Colonic mucosa (tissue), 4 donors: ENCODE data around the gene RPH3AL. TPM values are rescaled to one million over a fixed set of nuclear protein-coding genes. Genes with fewer than 3 reads are reported as not detected.
A peak's percentile ranks its signal among the peaks of the same experiment; 100 is the strongest.

Source experiments
- DNase-seq: peaks from one replicate; pipeline ENCODE4 v3.0.0-alpha.2; 2020
- H3K27ac ChIP-seq: fragments of 200-600 bp; one replicate; pipeline ENCODE4 v1.8.0; 2021
- H3K27me3 ChIP-seq: fragments of 200-600 bp; one replicate; pipeline ENCODE4 v1.8.0; 2021
- H3K36me3 ChIP-seq: fragments of 200-600 bp; one replicate; pipeline ENCODE4 v1.8.0; 2021
- H3K4me1 ChIP-seq: fragments of 200-600 bp; one replicate; pipeline ENCODE4 v1.8.0; 2021; ENCODE audit warnings: mild to moderate bottlenecking
- H3K4me3 ChIP-seq: fragments of 200-600 bp; one replicate; pipeline ENCODE4 v1.8.0; 2021
- H3K9ac ChIP-seq, 2 donors: one replicate each; pipeline ENCODE4 v1.7.0; 2013; ENCODE audit warnings: control low read depth in 2 of 2, low read depth in 2 of 2, low read length in 2 of 2
- H3K9me3 ChIP-seq: fragments of 200-600 bp; one replicate; pipeline ENCODE4 v1.8.0; 2021
- intact Hi-C: fragments of 100-400 bp; cut with DNase I; formaldehyde crosslinking; loops from one replicate; pipeline ENCODE4 v1.14.1; 2022
- total RNA-seq, 2 donors: library from RNA; stranded (reverse); fragmentation: NEBNext Ultra II Directional in 1 of 2; extraction: Animal tissue kit (Norgen Biotek cat#: 25700) in 1 of 2; gene quantifications; one replicate each; pipeline ENCODE4 v1.2.1, GENCODE V29; 2021
- TF ChIP-seq, protein P1 (sequence below): fragments of 200-600 bp; IDR thresholded peaks from one replicate; pipeline ENCODE4 v1.8.0; 2022; ENCODE audit warnings: antibody characterized with exemption, mild to moderate bottlenecking
- donor health status: healthy.
- donor health status: DM: no; HTN: no; CAD: no.
- donor health status: DM: no; HTN: no; CAD: no.

Gene RPH3AL
- total RNA-seq, 2 donors from 2014 or later, result 14.9 to 34.2 TPM

GRCh38 chr17:353213-353837 lies 718 bp upstream of the RPH3AL start:
- no peaks in the 10 kb centered on the region for H3K27me3 ChIP-seq
- peak overlapping the region; percentile 61 to 75 for H3K9ac ChIP-seq
- intact Hi-C loops, result loop anchor here (10.0 kb wide), 1 partner anchor 109 kb away; no protein-coding TSS in a partner anchor
- no peak overlapping the region for H3K4me3 ChIP-seq
- TF ChIP-seq, protein P1, sequence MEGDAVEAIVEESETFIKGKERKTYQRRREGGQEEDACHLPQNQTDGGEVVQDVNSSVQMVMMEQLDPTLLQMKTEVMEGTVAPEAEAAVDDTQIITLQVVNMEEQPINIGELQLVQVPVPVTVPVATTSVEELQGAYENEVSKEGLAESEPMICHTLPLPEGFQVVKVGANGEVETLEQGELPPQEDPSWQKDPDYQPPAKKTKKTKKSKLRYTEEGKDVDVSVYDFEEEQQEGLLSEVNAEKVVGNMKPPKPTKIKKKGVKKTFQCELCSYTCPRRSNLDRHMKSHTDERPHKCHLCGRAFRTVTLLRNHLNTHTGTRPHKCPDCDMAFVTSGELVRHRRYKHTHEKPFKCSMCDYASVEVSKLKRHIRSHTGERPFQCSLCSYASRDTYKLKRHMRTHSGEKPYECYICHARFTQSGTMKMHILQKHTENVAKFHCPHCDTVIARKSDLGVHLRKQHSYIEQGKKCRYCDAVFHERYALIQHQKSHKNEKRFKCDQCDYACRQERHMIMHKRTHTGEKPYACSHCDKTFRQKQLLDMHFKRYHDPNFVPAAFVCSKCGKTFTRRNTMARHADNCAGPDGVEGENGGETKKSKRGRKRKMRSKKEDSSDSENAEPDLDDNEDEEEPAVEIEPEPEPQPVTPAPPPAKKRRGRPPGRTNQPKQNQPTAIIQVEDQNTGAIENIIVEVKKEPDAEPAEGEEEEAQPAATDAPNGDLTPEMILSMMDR, result no peak
- H3K36me3 ChIP-seq, result no peaks in the 10 kb centered on the region
- no peaks in the 10 kb centered on the region for H3K9me3 ChIP-seq
- H3K4me1 ChIP-seq, result peaks cover 16% of the 10 kb centered on the region
- H3K27ac ChIP-seq, result peak overlapping the region; percentile 85
- no peak for DNase-seq

DNA sequence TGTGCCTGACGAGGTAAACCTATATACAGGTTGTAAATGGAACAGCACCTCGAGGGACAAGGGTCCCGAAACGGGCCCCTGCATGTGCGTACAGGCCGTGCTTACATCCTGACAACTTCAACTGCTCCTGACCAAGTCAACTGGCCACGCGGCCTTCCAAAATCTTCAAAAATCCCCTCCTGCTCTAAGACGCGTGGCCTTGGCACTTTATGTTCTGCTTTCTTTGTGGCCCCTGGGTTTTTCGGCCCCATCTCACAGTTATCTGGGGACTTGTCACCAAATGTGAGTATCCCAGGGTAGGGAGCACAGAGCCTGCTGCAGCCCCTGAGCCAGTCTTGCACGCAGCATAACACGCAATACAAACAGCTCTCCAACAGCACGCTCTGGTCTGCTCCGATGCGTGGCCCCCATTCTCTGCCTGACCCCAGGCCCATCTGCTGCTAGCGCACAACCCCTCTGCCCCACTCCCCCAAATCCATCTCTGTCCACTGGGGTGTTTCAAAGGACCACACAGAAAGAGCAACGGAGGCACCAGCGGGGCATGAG lies 659 bp downstream of the RPH3AL start:
- Histone ChIP-seq H3K9ac (peak overlapping the region; percentile 61 to 75), H3K9me3 (no peaks in the 10 kb centered on the region), H3K4me1 (peaks cover 16% of the 10 kb centered on the region)

DNA sequence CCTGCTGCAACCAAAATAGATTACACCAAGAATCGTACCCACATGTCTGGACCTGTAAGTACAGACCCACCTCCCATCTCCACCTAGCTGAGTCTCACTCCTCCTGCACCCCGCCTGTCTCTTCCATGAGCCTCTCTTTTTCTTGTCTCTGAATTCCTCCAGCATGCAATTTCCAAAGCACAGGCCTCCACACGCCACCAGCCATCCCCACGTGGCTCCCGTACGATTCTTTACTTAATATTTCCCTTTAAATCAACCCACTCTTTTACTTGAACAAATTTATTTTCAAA lies 1.2 kb downstream of the RPH3AL start:
- H3K27ac ChIP-seq, result peak overlapping the region; percentile 83
- no peak overlapping the region for H3K4me3 ChIP-seq
- H3K4me1 ChIP-seq, result peaks cover 16% of the 10 kb centered on the region
- TF ChIP-seq, protein P1, result no peak
- intact Hi-C loops, result loop anchor here (10.0 kb wide), 1 partner anchor 107 kb away; no protein-coding TSS in a partner anchor
- no peaks in the 10 kb centered on the region for H3K9me3 ChIP-seq
- H3K36me3 ChIP-seq, result no peaks in the 10 kb centered on the region
- no peaks in the 10 kb centered on the region for H3K27me3 ChIP-seq
- H3K9ac ChIP-seq, result peak overlapping the region in 1 of 2 donors; percentile 75
- DNase-seq, result no peak

More for the DNA sequence above, 659 bp downstream of the RPH3AL start:
- Histone ChIP-seq H3K4me3 (no peak overlapping the region), H3K27me3 (no peaks in the 10 kb centered on the region), H3K27ac (peak overlapping the region; percentile 85), H3K36me3 (no peaks in the 10 kb centered on the region)
- no peak for DNase-seq
- TF ChIP-seq, protein P1, result no peak
- intact Hi-C loops, result loop anchor here (10.0 kb wide), 1 partner anchor 107 kb away; no protein-coding TSS in a partner anchor

DNA sequence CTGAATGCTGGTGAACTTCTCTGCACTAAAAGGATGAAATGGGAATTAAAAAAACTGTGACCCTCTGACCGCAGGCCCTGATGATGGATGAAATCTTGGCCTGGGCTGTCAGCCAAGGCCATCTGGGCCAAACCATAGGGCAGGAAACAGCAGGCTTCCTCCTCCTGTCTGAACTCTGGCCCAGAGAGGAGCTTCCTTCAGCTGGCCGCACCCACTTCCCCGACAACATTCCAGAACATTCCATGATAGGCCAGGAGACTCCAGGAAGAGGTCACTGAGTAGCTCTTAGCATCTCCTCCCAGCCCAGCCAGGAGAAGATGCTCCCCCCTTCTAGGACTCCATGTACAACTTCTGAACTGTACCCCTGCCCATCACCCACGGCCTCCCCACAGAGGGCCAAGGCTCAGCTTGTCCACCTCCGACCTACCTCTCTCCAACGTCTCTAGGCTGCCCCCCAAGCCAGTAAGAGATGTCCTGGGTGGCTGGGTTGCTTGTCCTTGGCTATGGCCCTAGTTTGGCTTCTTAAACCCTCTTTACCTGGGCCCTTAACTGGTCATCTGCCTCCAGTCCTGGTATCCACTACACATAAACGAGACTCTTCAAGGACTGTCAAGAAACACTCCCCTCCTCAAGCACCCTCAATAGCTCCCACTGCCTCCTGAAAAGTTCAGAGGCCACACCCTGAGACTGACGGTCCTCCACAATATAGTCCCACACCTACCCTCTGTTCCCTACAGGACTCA lies 1.7 kb downstream of the RPH3AL start:
- TF ChIP-seq, protein P1, result no peak
- intact Hi-C loops, result loop anchor here (10.0 kb wide), 1 partner anchor 106 kb away; no protein-coding TSS in a partner anchor
- DNase-seq, result peak; percentile 94
- Histone ChIP-seq H3K4me1 (peaks cover 16% of the 10 kb centered on the region), H3K36me3 (no peaks in the 10 kb centered on the region), H3K9me3 (no peaks in the 10 kb centered on the region), H3K27me3 (no peaks in the 10 kb centered on the region), H3K27ac (peak overlapping the region; percentile 83), H3K9ac (peak overlapping the region; percentile 8 to 75), H3K4me3 (no peak overlapping the region)

GRCh38 chr17:349666-350065 lies 2.9 kb downstream of the RPH3AL start:
- TF ChIP-seq, protein P1, result no peak

More at GRCh38 chr17:349666-350065, 2.9 kb downstream of the RPH3AL start:
- peaks cover 16% of the 10 kb centered on the region for H3K4me1 ChIP-seq
- no peaks in the 10 kb centered on the region for H3K36me3 ChIP-seq
- peak overlapping the region; percentile 83 for H3K27ac ChIP-seq
- intact Hi-C loops, result loop anchor here (10.0 kb wide), 1 partner anchor 105 kb away; no protein-coding TSS in a partner anchor
- H3K9me3 ChIP-seq, result no peaks in the 10 kb centered on the region
- H3K27me3 ChIP-seq, result no peaks in the 10 kb centered on the region
- DNase-seq, result no peak
- H3K9ac ChIP-seq, result peak overlapping the region in 1 of 2 donors; percentile 75
- H3K4me3 ChIP-seq, result no peak overlapping the region
